Measurements from ENCODE around the gene NWD2. TPM values are rescaled to one million over a fixed set of nuclear protein-coding genes. Genes with fewer than 3 reads are reported as not detected.

Gene NWD2
- total RNA-seq, 1 donor from 2014 or later: not detected

DNA sequence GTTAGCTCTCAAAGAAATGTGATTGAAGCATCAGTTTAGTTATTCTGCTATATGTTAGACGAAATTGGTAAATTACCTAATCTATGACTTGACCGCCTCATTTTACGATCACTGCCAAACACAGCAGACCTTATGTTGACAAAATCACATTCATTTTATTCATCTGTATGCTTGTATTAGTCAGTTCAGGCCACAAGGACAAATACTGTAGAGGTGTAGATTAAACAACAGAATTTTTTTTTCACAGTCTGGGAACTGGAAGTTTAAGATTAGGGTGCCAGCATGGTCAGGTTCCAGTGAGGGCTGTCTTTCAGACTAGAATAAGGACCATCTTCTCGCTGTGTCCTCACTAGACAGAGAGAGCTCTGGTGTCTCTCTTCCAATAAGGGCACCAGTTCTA is 177.1 kb downstream of the NWD2 start:
- peaks cover 18% of the 10 kb centered on the region for H3K9me3 ChIP-seq (replicated peaks)
- TF ChIP-seq CTCF (IDR thresholded peaks at IDR 0.05; ENCODE audit: borderline replicate concordance): no peak
- intact Hi-C loops (cut with micrococcal nuclease): no loop called here

GRCh38 chr4:37422102-37422501 is 177.6 kb downstream of the NWD2 start:
- TF ChIP-seq CTCF (IDR thresholded peaks at IDR 0.05; ENCODE audit: borderline replicate concordance): no peak
- no peaks in the 10 kb centered on the region for H3K4me1 ChIP-seq
- intact Hi-C loops (cut with micrococcal nuclease): no loop called here

More for the DNA sequence above, 177.1 kb downstream of the NWD2 start:
- H3K4me3 ChIP-seq: no peak overlapping the region
- H3K4me1 ChIP-seq: no peaks in the 10 kb centered on the region
- H3K27ac ChIP-seq (replicated peaks): no peak overlapping the region
- H3K27me3 ChIP-seq (ENCODE audit: low read depth): peaks cover 10% of the 10 kb centered on the region
- H3K36me3 ChIP-seq: no peaks in the 10 kb centered on the region
- DNase-seq: no peak

DNA sequence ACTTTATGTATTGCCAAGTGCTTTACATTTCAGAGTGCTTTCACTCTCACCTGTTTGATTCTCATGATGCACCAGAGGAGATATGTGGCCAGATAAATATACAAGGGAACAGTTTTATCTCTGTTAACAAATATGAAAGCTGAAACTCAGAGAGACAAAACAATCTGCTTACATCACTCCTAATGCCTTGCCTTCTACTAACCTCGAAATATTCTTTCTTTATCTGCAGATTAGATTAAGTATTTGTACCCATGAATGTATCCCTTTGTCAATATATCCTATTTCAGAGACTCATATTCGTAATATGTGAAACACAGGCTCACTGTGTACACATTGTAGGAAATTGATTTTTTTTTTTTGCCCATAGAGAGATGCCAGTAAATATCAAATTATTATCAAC is 178.1 kb downstream of the NWD2 start:
- Histone ChIP-seq H3K4me3 (no peak overlapping the region), H3K9me3 (replicated peaks) (peaks cover 17% of the 10 kb centered on the region), H3K36me3 (no peaks in the 10 kb centered on the region), H3K4me1 (no peaks in the 10 kb centered on the region), H3K27me3 (ENCODE audit: low read depth) (peaks cover 10% of the 10 kb centered on the region), H3K27ac (replicated peaks) (no peak overlapping the region)
- no peak for DNase-seq
- no peak for TF ChIP-seq CTCF (IDR thresholded peaks at IDR 0.05; ENCODE audit: borderline replicate concordance)
- intact Hi-C loops (cut with micrococcal nuclease): no loop called here

More at GRCh38 chr4:37422102-37422501, 177.6 kb downstream of the NWD2 start:
- Histone ChIP-seq H3K9me3 (replicated peaks) (peaks cover 18% of the 10 kb centered on the region), H3K27ac (replicated peaks) (no peak overlapping the region), H3K27me3 (ENCODE audit: low read depth) (peaks cover 10% of the 10 kb centered on the region), H3K36me3 (no peaks in the 10 kb centered on the region), H3K4me3 (no peak overlapping the region)
- no peak for DNase-seq

DNA sequence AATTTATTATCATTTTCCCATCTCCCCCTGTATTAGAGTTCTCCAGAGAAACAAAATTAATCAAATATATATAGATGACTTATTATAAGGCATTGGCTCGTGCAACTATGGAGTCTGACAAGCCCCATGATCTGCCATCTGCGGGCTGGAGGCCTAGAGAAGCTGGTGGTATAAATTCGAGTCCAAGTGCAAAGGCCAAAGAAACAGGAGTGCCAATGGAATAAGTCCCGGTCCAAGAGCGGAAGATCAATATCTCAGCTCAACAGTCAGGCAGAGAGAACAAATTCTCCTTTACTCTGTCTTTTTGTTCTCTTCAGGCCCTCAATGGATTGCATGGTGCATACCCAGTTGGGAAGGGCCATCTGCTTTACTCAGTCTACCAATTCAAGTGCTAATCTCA is 178.8 kb downstream of the NWD2 start:
- intact Hi-C loops (cut with micrococcal nuclease): no loop called here
- no peak for DNase-seq
- H3K36me3 ChIP-seq: no peaks in the 10 kb centered on the region
- H3K4me1 ChIP-seq: no peaks in the 10 kb centered on the region
- peaks cover 10% of the 10 kb centered on the region for H3K9me3 ChIP-seq (replicated peaks)
- H3K27me3 ChIP-seq (ENCODE audit: low read depth): peaks cover 10% of the 10 kb centered on the region
- H3K4me3 ChIP-seq: no peak overlapping the region
- H3K27ac ChIP-seq (replicated peaks): no peak overlapping the region
- no peak for TF ChIP-seq CTCF (IDR thresholded peaks at IDR 0.05; ENCODE audit: borderline replicate concordance)

DNA sequence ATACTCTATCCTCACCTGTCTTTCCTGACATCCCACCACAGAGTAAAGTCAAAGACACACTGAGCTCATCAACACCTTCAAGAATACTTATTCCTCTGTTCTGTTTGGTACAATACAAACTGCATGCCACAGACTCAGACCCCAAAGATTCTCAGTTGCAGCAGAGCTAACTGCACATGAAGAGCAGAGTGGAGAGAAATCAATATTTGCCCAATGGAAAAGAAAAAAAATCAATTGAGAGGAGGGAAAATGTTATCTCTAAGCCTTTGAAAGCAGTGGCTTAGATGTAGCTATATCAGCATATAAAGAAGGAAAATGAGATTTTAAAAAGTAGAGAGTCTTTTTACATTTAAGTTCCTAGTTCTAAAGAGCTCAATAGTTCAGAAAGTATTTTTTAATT is 180.2 kb downstream of the NWD2 start:
- DNase-seq: no peak
- Histone ChIP-seq H3K27ac (replicated peaks) (no peak overlapping the region), H3K27me3 (ENCODE audit: low read depth) (peaks cover 10% of the 10 kb centered on the region), H3K9me3 (replicated peaks) (no peaks in the 10 kb centered on the region), H3K4me3 (no peak overlapping the region), H3K4me1 (no peaks in the 10 kb centered on the region), H3K36me3 (no peaks in the 10 kb centered on the region)
- TF ChIP-seq CTCF (IDR thresholded peaks at IDR 0.05; ENCODE audit: borderline replicate concordance): no peak
- intact Hi-C loops (cut with micrococcal nuclease): no loop called here

GRCh38 chr4:37425857-37426256 is 181.3 kb downstream of the NWD2 start:
- DNase-seq: no peak
- no peaks in the 10 kb centered on the region for H3K9me3 ChIP-seq (replicated peaks)
- H3K4me3 ChIP-seq: no peak overlapping the region
- H3K27me3 ChIP-seq (ENCODE audit: low read depth): peaks cover 13% of the 10 kb centered on the region
- intact Hi-C loops (cut with micrococcal nuclease): no loop called here
- no peaks in the 10 kb centered on the region for H3K36me3 ChIP-seq
- no peak for TF ChIP-seq CTCF (IDR thresholded peaks at IDR 0.05; ENCODE audit: borderline replicate concordance)
- H3K27ac ChIP-seq (replicated peaks): no peak overlapping the region
- no peaks in the 10 kb centered on the region for H3K4me1 ChIP-seq

Data from left ventricle myocardium inferior (tissue), 1 donor.